IPS-20b (cell line): ENCODE measurements around the gene PIK3IP1.
"Not testable (repeated sequence)": the region's sequence is repeated elsewhere in the genome, so short reads cannot be mapped to it uniquely, and the experiment has no call there.

ENCODE experiments used
- H3K27ac ChIP-seq: one replicate; pipeline ENCODE4 v1.5.1; 2013; ENCODE audit warnings: low read length
- H3K27me3 ChIP-seq: 2 replicates; pipeline ENCODE4 v1.6.1; 2013; ENCODE audit warnings: mild to moderate bottlenecking, low read length, inconsistent platforms; ENCODE audit not compliant: insufficient read depth
- H3K36me3 ChIP-seq: 2 replicates; pipeline ENCODE4 v1.6.1; 2013; ENCODE audit warnings: low read depth, mild to moderate bottlenecking, inconsistent platforms, low read length, moderate library complexity; ENCODE audit not compliant: insufficient read depth
- H3K4me1 ChIP-seq: 2 replicates; pipeline ENCODE4 v1.6.1; 2013; ENCODE audit warnings: mild to moderate bottlenecking, control low read depth, inconsistent platforms, low read length, moderate library complexity; ENCODE audit not compliant: insufficient read depth
- H3K4me3 ChIP-seq: 2 replicates; pipeline ENCODE4 v1.5.1; 2013; ENCODE audit warnings: mild to moderate bottlenecking, low read length, inconsistent platforms
- H3K9ac ChIP-seq: 2 replicates; pipeline ENCODE4 v1.6.1; 2013; ENCODE audit warnings: low read depth, mild to moderate bottlenecking, inconsistent platforms, low read length, moderate library complexity
- H3K9me3 ChIP-seq: 2 replicates; pipeline ENCODE4 v1.6.1; 2013; ENCODE audit warnings: mild to moderate bottlenecking, low read depth, low read length, inconsistent platforms; ENCODE audit not compliant: insufficient read depth

Gene PIK3IP1

DNA sequence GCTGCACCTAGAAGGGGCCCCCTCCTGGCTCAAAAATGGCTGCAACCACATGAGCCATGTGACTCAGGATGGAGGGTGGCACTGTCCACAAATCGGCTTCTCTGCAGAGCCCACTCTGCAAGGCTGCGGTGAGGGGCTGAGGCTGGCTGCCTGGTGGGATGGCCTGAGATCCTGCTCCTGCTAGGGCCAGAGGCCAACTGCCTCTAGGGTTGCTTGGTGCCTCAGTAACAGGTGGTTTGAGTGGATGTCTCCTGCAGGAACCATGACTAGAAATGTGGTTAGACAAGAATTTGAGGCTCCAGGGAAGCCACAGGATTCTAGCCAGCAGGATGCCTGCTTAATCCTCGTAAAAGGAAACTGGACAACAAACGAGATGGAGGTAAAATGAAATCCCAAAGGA, 36.7 kb upstream of the PIK3IP1 start:
- H3K9ac ChIP-seq: no peak overlapping the region
- H3K4me3 ChIP-seq: no peak overlapping the region
- H3K27me3 ChIP-seq: no peaks in the 10 kb centered on the region
- no peaks in the 10 kb centered on the region for H3K4me1 ChIP-seq
- H3K36me3 ChIP-seq: peaks cover 96% of the 10 kb centered on the region
- H3K27ac ChIP-seq: no peak overlapping the region
- no peaks in the 10 kb centered on the region for H3K9me3 ChIP-seq

DNA sequence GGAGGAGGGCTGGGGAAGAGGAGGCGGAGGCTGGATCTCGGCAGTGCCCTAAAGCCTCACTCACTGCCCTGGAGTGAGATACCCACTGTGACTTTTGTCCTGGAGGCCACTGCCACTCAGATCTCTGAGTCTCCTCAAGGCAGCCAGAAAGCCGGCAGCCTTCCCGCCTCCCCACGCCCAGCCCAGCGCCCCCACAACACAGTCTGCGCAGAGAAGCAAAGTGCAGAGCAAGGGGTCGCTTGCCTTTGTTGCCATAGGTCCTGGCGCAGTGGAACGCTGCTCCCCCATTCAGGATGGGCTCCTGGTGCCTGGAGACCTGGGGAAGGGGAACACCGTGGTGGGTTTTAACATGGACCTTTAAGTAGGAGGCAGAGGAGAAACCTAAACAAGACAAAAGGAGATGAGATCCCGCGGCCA, 36.3 kb upstream of the PIK3IP1 start:
- no peak overlapping the region for H3K27ac ChIP-seq
- H3K9me3 ChIP-seq: no peaks in the 10 kb centered on the region
- H3K36me3 ChIP-seq: peaks cover 93% of the 10 kb centered on the region
- H3K27me3 ChIP-seq: no peaks in the 10 kb centered on the region
- H3K9ac ChIP-seq: no peak overlapping the region
- H3K4me1 ChIP-seq: no peaks in the 10 kb centered on the region
- no peak overlapping the region for H3K4me3 ChIP-seq

DNA sequence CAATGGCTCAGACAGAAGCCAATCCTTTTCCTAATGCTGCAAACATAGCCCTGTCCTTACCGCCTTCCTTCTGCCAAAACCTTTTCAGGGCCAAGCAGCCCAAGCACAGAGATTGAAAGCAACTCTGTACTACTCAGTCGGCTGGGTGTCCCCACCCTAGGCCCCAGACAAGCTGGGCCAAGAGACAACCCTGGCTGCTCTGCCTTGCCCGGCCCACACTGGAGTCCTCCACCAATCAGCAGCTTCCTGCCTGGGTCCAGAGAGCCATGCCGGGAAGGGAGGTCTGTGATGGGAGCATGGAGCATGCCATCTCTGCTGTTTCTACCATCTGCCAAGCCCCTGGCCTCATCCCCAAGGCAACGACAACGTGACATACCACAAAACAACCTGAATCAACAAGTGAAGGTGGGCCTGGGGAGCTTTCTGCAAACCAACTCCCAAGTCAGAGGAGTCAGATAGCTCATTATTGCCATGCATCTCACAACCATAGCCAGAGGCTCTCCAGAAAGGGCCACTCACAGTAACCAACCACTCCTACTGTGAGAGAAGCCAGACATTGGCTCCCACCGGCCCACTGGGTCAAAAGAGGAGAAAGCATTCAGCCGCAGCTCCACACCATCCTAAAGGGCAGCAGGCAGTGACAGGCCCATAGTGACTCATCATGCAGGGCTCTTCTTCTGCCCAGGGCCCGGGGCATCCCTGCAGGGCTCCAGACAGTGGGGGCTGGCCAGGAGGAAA, 35.7 kb upstream of the PIK3IP1 start:
- no peak overlapping the region for H3K4me3 ChIP-seq
- H3K9ac ChIP-seq: no peak overlapping the region
- H3K9me3 ChIP-seq: no peaks in the 10 kb centered on the region
- H3K36me3 ChIP-seq: peaks cover 87% of the 10 kb centered on the region
- H3K4me1 ChIP-seq: no peaks in the 10 kb centered on the region
- no peak overlapping the region for H3K27ac ChIP-seq
- no peaks in the 10 kb centered on the region for H3K27me3 ChIP-seq

DNA sequence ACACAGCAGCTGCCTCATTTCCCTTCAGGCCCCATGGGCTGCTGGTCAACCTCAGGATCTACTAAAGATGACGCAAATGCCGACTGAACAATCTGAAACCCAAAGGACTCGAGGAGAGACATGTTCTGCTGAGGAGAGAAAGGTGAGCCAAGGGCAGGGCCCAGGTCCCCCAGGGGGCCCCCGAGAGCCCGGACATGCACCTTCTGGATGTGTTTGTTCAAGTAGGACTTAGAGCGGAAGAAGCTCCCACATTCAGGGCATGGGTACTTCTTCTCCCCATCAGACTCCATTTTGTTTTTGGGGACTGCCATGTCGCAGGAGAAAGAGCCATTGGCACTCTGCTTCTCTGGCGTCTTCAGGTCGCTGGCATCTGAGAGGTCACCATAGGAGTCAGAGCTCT, 34.6 kb upstream of the PIK3IP1 start:
- peaks cover 76% of the 10 kb centered on the region for H3K36me3 ChIP-seq

DNA sequence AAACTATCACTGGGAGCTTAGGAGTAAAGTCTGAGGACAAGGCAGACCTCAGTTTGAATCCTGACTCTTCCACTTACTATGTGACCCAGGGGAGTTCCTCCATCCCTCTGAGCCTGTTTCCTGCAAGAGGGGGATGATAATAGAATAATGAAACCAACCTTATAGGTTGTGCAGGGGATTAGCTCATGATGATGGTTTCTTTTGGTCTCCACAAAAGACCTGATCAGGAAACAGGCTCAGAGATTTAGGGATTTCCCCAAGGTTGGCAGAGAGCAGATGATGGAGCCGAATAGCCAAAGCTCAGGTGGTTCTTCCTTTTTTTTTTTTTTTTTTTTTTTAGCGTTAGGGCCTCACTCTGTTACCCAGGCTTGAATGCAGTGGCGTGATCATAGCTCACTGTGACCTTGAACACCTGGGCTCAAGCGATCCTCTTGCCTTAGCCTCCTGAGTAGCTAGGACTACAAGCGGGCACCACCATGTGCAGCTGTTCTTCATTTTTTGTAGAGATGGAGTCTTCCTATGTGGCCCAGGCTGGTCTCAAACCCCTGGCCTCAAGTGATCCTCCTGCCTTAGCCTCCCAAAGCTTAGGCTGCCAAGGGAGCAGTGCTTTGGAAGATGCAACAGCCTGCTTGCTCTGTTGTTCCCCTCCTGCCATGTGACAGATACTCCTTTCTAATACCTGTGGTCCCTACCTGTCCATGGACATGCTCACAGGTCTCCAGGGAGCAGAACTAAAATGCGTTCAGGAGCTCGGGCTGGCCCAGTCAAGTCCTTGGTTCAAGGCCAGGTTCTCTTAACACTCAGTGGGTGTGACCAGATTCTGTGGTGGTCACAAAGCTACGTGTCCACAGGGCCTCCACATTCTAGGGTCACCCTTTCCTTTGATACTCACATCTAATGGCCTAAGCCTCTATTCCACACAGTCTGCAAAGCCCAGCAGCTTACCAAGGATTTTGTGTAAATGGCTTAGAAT, 31.6 kb upstream of the PIK3IP1 start:
- H3K9me3 ChIP-seq: no peaks in the 10 kb centered on the region
- H3K4me3 ChIP-seq: no peak overlapping the region
- H3K27me3 ChIP-seq: no peaks in the 10 kb centered on the region
- peaks cover 46% of the 10 kb centered on the region for H3K36me3 ChIP-seq
- no peak overlapping the region for H3K27ac ChIP-seq
- H3K4me1 ChIP-seq: no peaks in the 10 kb centered on the region
- H3K9ac ChIP-seq: no peak overlapping the region

More for the DNA sequence above, 34.6 kb upstream of the PIK3IP1 start:
- Histone ChIP-seq H3K27me3 (no peaks in the 10 kb centered on the region), H3K27ac (no peak overlapping the region), H3K4me1 (no peaks in the 10 kb centered on the region), H3K4me3 (no peak overlapping the region), H3K9ac (no peak overlapping the region), H3K9me3 (no peaks in the 10 kb centered on the region)

DNA sequence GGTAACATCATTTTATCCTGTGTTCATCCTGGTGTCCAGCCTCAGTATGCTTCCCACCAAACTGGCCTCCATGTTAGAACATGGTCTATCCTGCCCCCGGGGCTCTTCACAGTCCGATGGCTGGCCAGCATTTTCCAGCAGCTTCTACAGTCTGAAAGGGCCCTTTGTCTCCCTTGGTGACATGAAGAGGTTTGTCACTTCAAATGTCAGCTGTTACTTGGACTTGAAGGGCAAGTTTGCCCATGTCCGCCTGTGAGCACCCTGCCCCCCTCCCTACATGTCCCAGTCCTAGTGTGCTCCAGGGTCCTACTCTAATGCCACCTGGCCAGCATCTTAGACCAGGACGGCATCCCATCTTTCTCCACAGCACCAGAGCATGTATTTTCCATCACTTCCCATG, 29.1 kb upstream of the PIK3IP1 start:
- no peak overlapping the region for H3K9ac ChIP-seq
- no peaks in the 10 kb centered on the region for H3K4me1 ChIP-seq
- H3K9me3 ChIP-seq: no peaks in the 10 kb centered on the region
- no peak overlapping the region for H3K27ac ChIP-seq
- H3K27me3 ChIP-seq: no peaks in the 10 kb centered on the region
- peaks cover 22% of the 10 kb centered on the region for H3K36me3 ChIP-seq
- H3K4me3 ChIP-seq: no peak overlapping the region

DNA sequence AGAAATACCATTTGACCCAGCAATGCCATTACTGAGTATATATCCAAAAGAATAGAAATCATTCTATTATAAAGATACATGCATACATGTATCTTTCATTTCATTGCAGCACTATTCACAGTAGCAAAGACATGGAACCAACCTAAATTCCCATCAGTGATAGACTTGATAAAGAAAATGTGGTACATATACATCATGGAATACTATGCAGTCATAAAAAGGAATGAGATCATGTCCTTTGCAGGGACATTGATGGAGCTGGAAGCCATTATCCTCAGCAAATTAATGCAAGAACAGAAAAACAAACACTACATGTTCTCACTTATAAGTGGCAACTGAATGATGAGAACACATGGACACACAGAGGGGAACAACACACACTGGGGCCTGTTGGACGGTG, 21.9 kb upstream of the PIK3IP1 start:
- H3K27me3 ChIP-seq, H3K4me3 ChIP-seq, H3K9ac ChIP-seq, H3K4me1 ChIP-seq, H3K36me3 ChIP-seq, H3K27ac ChIP-seq, H3K9me3 ChIP-seq: not testable (repeated sequence)

DNA sequence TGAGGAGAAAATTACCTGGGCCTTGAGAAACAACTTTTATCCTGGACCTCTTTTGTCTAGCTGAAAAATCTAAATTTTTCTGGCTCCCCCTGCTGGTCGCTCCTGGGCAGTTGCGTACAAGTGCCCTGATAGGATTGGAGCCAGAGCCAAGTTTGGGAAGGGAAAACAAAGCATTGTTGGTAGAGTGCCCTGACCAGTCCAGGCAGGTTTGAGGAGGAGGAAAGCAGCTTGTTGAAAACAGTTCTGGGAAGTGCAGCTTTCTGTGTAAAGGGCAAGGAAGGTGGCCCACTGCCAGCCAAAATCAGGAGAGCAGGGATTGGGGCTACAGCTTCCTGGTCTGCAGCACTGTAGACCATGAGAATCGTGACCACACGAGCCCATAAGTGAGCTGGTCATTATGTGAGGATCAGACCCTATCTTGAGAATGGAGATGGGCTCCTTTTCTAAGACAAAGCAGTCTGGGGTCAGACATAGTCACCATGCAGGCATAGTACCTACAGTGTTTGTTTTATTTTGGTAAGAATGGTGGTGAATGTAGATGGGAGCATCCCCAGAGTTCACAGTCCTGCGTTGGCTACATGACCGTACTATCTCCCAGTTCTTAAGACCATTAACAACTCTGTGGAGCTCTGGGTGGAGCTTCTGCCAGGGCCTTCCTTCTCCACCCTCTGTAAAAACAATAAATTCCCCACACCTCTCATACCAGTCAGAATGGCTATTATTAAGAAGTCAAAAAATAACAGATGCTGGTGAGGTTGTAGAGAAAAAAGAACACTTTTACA, 21.3 kb upstream of the PIK3IP1 start:
- Histone ChIP-seq H3K9ac (peak overlapping the region; percentile 52; the same call in 1 of the 2 replicates), H3K27ac (no peak overlapping the region), H3K27me3 (no peaks in the 10 kb centered on the region), H3K4me3 (no peak overlapping the region), H3K9me3 (peaks cover 9% of the 10 kb centered on the region), H3K4me1 (peaks cover 5% of the 10 kb centered on the region), H3K36me3 (no peaks in the 10 kb centered on the region)

DNA sequence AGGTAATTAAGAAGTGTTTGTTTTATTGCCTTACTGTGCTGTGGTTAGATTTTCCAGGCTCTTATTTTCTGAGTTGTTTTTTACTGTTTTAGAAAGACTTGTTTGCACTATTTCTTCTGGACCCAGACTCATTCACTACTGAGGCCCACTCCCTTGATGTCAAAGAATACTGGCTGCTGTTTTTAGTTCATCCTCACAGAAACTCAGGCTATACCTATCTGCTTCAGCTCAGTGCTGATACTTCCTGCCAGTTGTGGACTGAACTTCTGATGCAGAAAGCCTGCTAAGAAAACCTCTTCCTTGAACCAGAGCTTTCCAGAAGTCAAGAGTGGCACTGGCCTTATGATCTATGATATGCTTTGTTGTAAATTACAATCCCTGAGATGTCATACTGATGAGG, 15.9 kb upstream of the PIK3IP1 start:
- Histone ChIP-seq H3K36me3 (no peaks in the 10 kb centered on the region), H3K9me3 (no peaks in the 10 kb centered on the region), H3K4me3 (no peak overlapping the region), H3K4me1 (no peaks in the 10 kb centered on the region), H3K27me3 (no peaks in the 10 kb centered on the region), H3K27ac (no peak overlapping the region), H3K9ac (no peak overlapping the region)

DNA sequence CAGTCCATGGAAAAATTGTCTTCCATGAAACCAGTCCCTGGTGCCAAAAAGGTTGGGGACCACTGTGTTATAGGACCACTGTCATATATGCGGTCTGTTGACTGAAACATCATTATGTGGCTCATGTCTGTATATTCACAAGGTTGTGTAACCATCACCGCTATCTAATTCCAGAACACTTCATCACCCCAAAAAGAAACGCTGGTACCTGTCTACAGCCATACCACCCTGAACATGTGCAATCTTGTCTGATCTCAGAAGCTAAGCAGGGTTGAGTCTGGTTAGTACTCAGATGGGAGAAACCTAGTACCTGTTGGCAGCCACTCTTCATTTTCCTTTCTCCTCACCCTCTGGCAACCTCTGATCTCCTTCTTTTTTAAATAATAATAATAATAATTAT, 12.9 kb upstream of the PIK3IP1 start:
- Histone ChIP-seq H3K4me3 (no peak overlapping the region), H3K9me3 (no peaks in the 10 kb centered on the region), H3K9ac (no peak overlapping the region), H3K27ac (no peak overlapping the region), H3K4me1 (no peaks in the 10 kb centered on the region), H3K27me3 (no peaks in the 10 kb centered on the region), H3K36me3 (no peaks in the 10 kb centered on the region)

DNA sequence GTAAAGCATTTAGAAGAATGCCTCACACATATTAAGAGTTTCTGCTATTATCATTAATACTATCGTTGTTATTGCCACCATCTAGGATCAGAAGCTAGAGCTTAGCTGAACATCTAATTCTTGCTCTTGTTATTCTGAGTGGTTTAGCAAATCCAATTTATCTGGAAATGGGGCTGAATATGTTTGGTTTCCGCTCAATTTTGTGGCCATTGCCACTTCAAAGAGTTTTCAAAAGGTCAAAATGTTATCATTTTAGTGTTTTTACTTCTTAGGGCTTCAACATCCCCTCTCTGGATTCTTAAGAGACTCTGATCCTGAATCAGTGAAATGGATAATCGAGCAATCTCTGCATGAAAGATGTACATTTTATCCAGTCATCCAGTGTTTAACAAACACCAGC, 10.2 kb upstream of the PIK3IP1 start:
- Histone ChIP-seq H3K27ac (no peak overlapping the region), H3K36me3 (no peaks in the 10 kb centered on the region), H3K4me1 (no peaks in the 10 kb centered on the region), H3K4me3 (no peak overlapping the region), H3K9me3 (no peaks in the 10 kb centered on the region), H3K9ac (no peak overlapping the region), H3K27me3 (peaks cover 2% of the 10 kb centered on the region; the same call in 1 of the 2 replicates)
